ENCODE results near the gene STAT6.

GRCh38 chr12:57092529-57092862 is 18.7 kb downstream of the STAT6 start:
- TF ChIP-seq, protein P1, sequence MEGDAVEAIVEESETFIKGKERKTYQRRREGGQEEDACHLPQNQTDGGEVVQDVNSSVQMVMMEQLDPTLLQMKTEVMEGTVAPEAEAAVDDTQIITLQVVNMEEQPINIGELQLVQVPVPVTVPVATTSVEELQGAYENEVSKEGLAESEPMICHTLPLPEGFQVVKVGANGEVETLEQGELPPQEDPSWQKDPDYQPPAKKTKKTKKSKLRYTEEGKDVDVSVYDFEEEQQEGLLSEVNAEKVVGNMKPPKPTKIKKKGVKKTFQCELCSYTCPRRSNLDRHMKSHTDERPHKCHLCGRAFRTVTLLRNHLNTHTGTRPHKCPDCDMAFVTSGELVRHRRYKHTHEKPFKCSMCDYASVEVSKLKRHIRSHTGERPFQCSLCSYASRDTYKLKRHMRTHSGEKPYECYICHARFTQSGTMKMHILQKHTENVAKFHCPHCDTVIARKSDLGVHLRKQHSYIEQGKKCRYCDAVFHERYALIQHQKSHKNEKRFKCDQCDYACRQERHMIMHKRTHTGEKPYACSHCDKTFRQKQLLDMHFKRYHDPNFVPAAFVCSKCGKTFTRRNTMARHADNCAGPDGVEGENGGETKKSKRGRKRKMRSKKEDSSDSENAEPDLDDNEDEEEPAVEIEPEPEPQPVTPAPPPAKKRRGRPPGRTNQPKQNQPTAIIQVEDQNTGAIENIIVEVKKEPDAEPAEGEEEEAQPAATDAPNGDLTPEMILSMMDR (IDR thresholded peaks at IDR 0.05; ENCODE audit: control extremely low read depth in 1 of 3, insufficient read depth in 1 of 3, low read depth in 1 of 3, low read length in 3 of 3) = no peak
- TF ChIP-seq ASH2L (IDR thresholded peaks at IDR 0.05; ENCODE audit: low read length) = no peak
- no peak for TF ChIP-seq GABPA (IDR thresholded peaks at IDR 0.05; ENCODE audit: borderline replicate concordance, insufficient read depth, low read length)
- TF ChIP-seq CHD1 (IDR thresholded peaks at IDR 0.05; ENCODE audit: low read depth, low read length) = no peak
- TF ChIP-seq HDAC2 (IDR thresholded peaks at IDR 0.05; ENCODE audit: borderline replicate concordance in 1 of 2, low read depth in 2 of 2, low read length in 2 of 2) = no peak
- TF ChIP-seq NRF1 (IDR thresholded peaks at IDR 0.05; ENCODE audit: low read depth, low read length) = no peak
- TF ChIP-seq JUND (IDR thresholded peaks at IDR 0.05; ENCODE audit: low read length) = no peak
- TF ChIP-seq EZH2 (IDR thresholded peaks at IDR 0.05; ENCODE audit: low read depth, low read length, severe bottlenecking) = no peak
- no peak for TF ChIP-seq SP2 (IDR thresholded peaks at IDR 0.05; ENCODE audit: low read length)

Measured in H1 (cell line).